Measurements from ENCODE around the gene KIF23. TPM values are rescaled to one million over a fixed set of nuclear protein-coding genes. Genes with fewer than 3 reads are reported as not detected.

KIF23 gene
- total RNA-seq, 1 donor from 2014 or later: 3.7 TPM

GRCh38 chr15:69460481-69460880, 46.3 kb downstream of the KIF23 start:
- H3K4me3 ChIP-seq (ENCODE audit: low read depth, low read length): no peak overlapping the region
- no peak for TF ChIP-seq CTCF (IDR thresholded peaks at IDR 0.05; ENCODE audit: insufficient read depth, low read length, severe bottlenecking)
- DNase-seq (ENCODE audit: low read depth) (no peak), FAIRE-seq (no peak)
- H3K36me3 ChIP-seq (ENCODE audit: control insufficient read depth, insufficient read depth, low read length): peaks cover 4% of the 10 kb centered on the region
- no peaks in the 10 kb centered on the region for H3K27me3 ChIP-seq (ENCODE audit: control insufficient read depth, insufficient read depth, low read length)

DNA sequence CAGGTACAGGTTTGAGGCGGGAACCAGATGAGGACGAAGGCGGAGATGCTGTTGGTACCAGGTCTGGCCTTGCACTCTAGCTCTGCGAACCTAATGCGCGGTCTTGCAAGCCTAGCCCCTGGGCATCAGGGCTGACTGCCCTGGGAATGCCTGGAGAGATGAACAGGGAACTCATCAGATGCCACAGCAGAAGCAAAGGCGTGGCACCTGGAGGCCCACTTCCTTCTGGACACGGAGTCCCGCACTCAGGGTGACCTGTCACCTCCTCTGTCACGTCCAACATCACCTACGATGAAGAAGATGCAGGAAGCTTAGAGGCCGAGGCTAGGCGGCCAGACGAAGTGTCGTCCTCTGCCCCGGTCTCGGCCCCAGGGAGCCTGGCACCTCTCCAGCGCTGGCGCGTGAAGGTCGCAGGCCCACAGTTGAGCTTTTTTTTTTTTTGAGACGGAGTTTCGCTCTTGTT, 47.9 kb downstream of the KIF23 start:
- Histone ChIP-seq H3K36me3 (ENCODE audit: control insufficient read depth, insufficient read depth, low read length) (no peaks in the 10 kb centered on the region), H3K4me3 (ENCODE audit: low read depth, low read length) (peak overlapping the region; percentile 43), H3K27me3 (ENCODE audit: control insufficient read depth, insufficient read depth, low read length) (no peaks in the 10 kb centered on the region)
- no peak for TF ChIP-seq CTCF (IDR thresholded peaks at IDR 0.05; ENCODE audit: insufficient read depth, low read length, severe bottlenecking)
- no peak for FAIRE-seq
- no peak for DNase-seq (ENCODE audit: low read depth)

GRCh38 chr15:69462493-69463181, 48.5 kb downstream of the KIF23 start:
- peak; percentile 92 for TF ChIP-seq CTCF (IDR thresholded peaks at IDR 0.05; ENCODE audit: insufficient read depth, low read length, severe bottlenecking)
- peak; percentile 93 for DNase-seq (ENCODE audit: low read depth)
- FAIRE-seq: no peak
- Histone ChIP-seq H3K27me3 (ENCODE audit: control insufficient read depth, insufficient read depth, low read length) (no peaks in the 10 kb centered on the region), H3K36me3 (ENCODE audit: control insufficient read depth, insufficient read depth, low read length) (no peaks in the 10 kb centered on the region), H3K4me3 (ENCODE audit: low read depth, low read length) (peak overlapping the region; percentile 43)

DNA sequence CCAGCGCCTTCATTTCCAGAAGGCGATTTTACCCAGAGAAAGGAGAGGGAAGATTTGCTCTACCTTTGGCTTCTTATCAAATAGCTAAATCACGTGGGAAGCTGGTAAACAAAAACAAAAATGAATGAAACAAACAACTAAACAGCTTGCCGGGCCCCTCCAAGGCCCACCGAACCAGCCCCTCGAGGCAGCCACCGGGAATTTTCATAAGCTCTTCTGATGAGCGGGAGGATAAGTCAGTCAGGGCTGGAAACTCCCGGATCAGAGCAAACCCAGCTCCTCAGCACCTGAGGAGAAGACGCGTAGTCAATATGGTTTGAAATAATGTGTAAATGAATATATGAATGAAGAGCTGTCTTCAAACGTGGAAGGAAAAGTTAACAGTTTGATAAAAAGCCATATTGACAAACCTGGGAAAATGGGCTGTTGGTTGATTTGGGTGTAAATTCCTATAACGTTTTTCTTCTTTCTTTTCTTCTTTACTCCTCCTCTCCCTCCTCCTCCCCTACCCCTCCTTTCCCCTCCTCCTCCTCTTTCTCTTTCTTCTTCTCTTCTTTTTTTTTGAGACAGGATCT, 49.1 kb downstream of the KIF23 start:
- Histone ChIP-seq H3K36me3 (ENCODE audit: control insufficient read depth, insufficient read depth, low read length) (no peaks in the 10 kb centered on the region), H3K27me3 (ENCODE audit: control insufficient read depth, insufficient read depth, low read length) (no peaks in the 10 kb centered on the region), H3K4me3 (ENCODE audit: low read depth, low read length) (peak overlapping the region; percentile 43)
- TF ChIP-seq CTCF (IDR thresholded peaks at IDR 0.05; ENCODE audit: insufficient read depth, low read length, severe bottlenecking): no peak
- peak; percentile 26 for DNase-seq (ENCODE audit: low read depth)
- no peak for FAIRE-seq

DNA sequence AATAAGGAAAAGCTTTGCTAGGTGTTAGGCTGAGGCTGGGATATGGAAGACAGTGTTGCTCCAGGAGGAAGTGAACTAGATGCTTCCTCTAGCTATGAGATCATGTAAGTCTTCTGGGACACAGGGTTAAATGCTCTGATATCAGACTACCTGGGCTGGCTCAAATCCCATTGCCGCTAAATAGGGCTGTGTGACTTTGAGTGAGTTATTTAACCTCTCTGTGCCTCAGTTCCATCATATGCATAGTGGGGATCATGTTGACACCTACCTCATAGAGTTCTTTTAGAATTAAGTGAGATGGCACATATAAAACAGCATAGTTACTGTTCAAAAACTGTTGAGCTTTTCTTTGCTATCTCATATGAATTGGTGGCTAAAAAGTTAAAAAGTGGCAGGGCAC, 51.1 kb downstream of the KIF23 start:
- TF ChIP-seq CTCF (IDR thresholded peaks at IDR 0.05; ENCODE audit: insufficient read depth, low read length, severe bottlenecking): no peak
- DNase-seq (ENCODE audit: low read depth): no peak
- no peak for FAIRE-seq
- no peak overlapping the region for H3K4me3 ChIP-seq (ENCODE audit: low read depth, low read length)
- H3K36me3 ChIP-seq (ENCODE audit: control insufficient read depth, insufficient read depth, low read length): no peaks in the 10 kb centered on the region
- no peaks in the 10 kb centered on the region for H3K27me3 ChIP-seq (ENCODE audit: control insufficient read depth, insufficient read depth, low read length)
